ENCODE results near the gene SCTR.

The SCTR gene

DNA sequence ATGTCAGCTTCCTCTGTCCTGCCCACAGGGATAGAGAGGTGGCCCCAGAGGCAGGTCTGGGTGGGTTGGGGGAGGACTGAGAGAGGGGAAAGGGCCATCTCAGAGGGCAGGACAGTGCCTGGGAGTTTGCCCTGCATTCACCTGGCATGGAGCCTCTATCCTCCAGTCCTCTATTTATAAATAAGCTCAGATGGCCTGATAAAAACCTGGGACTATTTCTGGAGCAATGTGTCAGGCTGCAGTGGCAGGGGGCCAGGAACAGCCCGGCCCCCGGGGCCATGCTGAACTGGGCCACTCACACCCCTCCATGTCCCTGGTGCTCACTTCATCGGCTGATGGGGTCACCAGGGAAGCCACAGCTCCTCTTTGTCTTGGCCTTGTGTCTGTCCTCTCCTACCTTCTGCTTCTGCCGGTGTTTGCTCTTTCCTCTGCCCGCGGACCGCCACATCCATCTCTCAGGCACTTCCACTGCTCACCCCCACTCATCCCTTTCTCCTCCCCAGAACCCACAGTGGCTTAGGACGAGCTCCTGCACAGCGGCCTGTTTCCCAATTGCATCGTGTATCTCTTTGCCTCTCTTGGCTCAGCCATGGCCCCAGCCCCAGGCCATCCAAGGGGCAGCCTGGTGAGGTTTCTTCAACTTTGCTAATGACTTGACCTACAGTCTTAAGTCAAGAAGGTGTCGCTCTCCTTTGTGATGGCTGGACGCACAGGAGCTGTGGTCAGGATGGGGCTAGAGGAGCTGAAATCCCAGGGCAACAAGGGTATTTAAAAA is 38.8 kb downstream of the SCTR start:
- TF ChIP-seq, protein P1, sequence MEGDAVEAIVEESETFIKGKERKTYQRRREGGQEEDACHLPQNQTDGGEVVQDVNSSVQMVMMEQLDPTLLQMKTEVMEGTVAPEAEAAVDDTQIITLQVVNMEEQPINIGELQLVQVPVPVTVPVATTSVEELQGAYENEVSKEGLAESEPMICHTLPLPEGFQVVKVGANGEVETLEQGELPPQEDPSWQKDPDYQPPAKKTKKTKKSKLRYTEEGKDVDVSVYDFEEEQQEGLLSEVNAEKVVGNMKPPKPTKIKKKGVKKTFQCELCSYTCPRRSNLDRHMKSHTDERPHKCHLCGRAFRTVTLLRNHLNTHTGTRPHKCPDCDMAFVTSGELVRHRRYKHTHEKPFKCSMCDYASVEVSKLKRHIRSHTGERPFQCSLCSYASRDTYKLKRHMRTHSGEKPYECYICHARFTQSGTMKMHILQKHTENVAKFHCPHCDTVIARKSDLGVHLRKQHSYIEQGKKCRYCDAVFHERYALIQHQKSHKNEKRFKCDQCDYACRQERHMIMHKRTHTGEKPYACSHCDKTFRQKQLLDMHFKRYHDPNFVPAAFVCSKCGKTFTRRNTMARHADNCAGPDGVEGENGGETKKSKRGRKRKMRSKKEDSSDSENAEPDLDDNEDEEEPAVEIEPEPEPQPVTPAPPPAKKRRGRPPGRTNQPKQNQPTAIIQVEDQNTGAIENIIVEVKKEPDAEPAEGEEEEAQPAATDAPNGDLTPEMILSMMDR (IDR thresholded peaks at IDR 0.05; ENCODE audit: insufficient read depth, low read depth, low read length, missing control alignments): no peak
- no peak for DNase-seq (ENCODE audit: low read depth)
- no peak overlapping the region for H3K4me3 ChIP-seq (ENCODE audit: low read length)

DNA sequence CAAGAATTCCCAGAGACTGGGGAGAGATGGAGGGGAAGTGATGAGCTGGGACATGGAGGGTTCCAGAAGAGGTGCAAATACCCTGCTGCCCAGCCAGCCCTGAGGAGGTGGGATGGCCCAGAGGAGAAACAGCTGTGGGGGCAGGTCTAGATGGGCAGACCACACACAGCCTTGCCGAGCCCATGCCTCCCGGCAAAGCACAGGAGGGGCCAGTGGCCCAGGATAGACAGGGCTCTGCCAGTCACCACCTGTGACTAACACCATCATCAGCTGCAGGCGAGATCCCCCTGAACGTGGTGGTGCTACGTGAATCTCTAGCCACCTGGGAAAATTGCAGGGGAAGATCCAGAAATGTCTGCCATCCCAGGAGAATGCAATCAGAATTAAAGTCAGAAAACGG is 39.4 kb downstream of the SCTR start:
- peak; percentile 11 for DNase-seq (ENCODE audit: low read depth)
- TF ChIP-seq, protein P1 (IDR thresholded peaks at IDR 0.05; ENCODE audit: insufficient read depth, low read depth, low read length, missing control alignments): no peak

DNA sequence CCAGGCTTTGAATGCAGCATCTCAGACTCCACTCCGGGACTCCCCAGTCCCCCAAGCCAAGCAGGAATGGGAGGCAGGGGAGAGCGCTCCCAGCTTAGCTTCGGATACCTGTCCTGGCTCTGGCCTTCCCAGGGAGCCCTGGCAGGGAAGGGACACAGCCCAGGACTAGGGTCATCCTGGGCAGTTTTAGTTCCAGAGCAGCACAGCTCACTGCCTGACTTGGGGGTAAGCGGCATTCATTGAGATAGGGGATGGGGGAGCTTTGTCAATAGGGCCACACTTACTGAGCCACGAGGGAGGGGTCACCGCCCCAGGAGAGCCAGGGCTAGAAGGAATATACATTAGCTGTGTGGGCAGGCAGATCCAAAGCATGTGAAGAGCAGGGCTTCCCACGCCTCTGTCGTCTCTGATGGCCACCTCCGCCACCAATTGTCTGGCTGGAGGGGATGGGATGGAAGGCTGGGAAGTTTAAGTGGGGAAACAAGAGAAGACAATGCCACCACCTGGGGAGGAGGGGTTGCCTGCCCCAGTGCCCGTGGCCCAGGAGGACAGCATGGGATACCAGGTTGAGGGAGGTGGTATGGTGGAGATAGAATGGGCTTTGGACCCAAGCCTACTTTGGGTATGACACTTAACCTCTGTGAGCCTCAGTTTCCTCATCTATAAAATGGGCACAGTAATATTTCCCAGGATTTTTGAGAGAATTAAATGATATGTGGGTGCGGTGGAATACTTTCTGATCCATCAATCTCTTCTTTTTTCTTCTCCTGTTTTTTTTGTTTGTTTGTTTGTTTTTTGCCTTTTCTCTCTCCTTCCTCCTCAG is 40.2 kb downstream of the SCTR start:
- TF ChIP-seq, protein P1 (IDR thresholded peaks at IDR 0.05; ENCODE audit: insufficient read depth, low read depth, low read length, missing control alignments): no peak
- DNase-seq (ENCODE audit: low read depth): no peak
- no peak overlapping the region for H3K4me3 ChIP-seq (ENCODE audit: low read length)

More for the DNA sequence above, 39.4 kb downstream of the SCTR start:
- H3K4me3 ChIP-seq (ENCODE audit: low read length): no peak overlapping the region

DNA sequence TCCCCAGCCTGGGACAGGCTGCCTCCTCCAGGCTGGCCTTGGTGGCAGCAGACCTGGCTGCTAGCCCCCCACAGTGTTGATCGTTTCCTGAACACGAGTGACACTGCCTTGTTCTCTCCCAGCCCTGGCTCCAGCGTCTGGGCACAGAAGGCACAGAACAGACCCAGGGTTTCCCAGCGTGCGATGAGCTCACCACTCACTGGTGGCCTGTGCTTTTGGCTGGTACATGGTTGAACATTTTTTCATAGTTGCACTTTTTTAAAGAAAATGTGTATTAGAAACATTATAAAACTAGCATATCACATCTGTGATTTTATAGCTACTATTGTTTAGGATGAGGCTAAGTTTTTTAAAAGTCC is 40.9 kb downstream of the SCTR start:
- TF ChIP-seq, protein P1 (IDR thresholded peaks at IDR 0.05; ENCODE audit: insufficient read depth, low read depth, low read length, missing control alignments): no peak
- no peak for DNase-seq (ENCODE audit: low read depth)
- H3K4me3 ChIP-seq (ENCODE audit: low read length): no peak overlapping the region

DNA sequence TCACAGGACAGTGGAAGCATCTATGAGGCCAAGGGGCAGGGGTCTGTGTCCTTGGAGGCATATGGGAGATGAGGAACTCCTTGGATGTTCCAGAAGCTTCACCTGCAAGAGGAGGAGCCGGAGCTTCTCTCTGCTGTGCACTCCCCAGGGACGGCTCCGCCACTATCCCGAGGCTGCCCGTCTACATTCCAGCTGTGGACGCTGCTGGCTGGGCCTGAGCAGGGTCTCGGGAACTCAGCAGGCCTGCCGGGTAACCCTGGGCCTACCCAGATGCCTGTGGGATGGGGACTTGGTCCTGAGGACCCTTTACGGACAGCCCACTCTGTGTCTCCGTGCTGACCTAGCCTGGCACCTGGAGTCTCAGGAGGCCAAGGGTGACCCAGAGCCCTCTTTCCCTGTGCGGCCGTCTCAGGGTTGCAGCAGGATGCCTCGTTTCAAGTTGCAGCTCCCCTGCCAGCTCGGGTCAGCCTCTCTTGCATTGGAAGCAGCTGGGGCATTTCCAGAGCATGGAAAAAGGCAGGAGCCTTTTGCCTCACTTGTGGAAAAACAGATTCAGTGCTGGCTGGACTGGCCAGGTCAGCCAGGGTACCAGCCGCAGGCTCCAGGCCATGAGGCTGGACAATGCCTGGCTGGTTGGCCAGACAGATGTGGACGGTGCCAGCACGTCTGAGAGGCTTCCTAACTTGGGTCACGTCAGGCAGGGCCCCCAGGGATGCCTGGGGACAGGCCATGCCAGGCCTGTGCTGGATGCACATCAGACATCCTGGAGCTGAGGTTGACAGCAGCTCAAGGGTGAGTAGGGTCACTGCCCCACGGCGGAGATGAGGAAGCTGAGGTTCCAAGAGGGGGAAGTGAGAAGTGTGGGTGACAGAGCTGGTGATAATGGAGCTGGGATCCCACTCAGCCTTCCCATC is 41.5 kb downstream of the SCTR start:
- TF ChIP-seq, protein P1 (IDR thresholded peaks at IDR 0.05; ENCODE audit: insufficient read depth, low read depth, low read length, missing control alignments): no peak
- no peak for DNase-seq (ENCODE audit: low read depth)

DNA sequence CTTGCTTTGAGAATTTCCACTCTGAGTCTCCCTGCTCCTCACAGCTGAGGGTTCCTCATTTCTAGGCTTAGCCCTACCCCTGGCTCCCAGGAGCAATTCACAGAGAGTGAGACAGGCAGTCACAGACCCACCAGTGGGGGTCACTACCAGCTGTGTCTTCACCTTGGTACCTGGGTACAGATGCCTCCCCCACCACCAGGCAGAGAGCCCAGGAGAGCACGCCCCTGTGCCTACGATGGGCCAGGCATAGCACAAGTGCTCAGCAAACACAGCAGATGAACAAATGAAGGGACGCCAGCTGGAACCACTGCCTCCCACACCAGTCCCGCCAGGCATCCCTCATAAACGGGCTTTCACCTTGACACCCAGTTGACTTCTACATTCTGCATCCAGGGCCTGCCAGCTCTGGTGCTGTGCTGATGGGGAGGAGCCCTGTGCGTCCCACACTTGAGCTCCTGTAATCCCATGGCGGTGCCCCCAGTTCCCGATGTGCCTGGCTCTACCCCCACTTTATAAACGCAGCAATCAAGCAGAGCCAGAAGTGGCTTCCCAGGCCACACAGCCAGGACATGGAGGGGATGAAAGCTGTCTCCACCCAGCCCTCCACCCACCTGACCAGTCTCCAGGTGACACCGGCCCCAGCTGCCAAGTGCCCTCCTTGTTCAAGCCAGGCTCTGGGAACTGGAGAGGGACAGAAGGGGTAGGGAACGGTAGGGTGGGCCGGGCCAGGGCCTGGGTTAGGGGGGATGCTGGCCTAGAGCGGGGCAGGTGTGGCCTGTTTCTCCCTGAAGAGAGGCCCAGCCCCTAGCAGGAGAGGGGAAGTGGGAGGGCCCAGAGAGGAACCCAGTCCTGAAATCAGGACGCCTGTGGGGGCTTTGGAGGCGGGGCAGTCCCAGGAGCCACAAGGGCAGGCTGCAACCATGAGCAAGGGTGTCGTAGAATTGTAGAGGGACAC is 42.5 kb downstream of the SCTR start:
- H3K4me3 ChIP-seq (ENCODE audit: low read length): no peak overlapping the region
- TF ChIP-seq, protein P1 (IDR thresholded peaks at IDR 0.05; ENCODE audit: insufficient read depth, low read depth, low read length, missing control alignments): no peak
- DNase-seq (ENCODE audit: low read depth): no peak

More for the DNA sequence above, 41.5 kb downstream of the SCTR start:
- no peak overlapping the region for H3K4me3 ChIP-seq (ENCODE audit: low read length)
